Nephron progenitor cell (in vitro differentiated cells): ENCODE data around the gene ZNF785.

Experiments used
- DNase-seq: peaks from one replicate; pipeline ENCODE4 v3.0.0; 2021
- H3K27ac Mint-ChIP-seq: 2 replicates; pipeline ENCODE4 v1.8.0; 2021; ENCODE audit warnings: mild to moderate bottlenecking, moderate library complexity, mixed read lengths
- H3K27me3 Mint-ChIP-seq: 2 replicates; pipeline ENCODE4 v1.8.0; 2021; ENCODE audit warnings: mild to moderate bottlenecking, low read depth, mixed read lengths; ENCODE audit not compliant: poor library complexity
- H3K36me3 Mint-ChIP-seq: 2 replicates; pipeline ENCODE4 v1.8.0; 2021; ENCODE audit warnings: low read depth, mixed read lengths
- H3K4me1 Mint-ChIP-seq: 2 replicates; pipeline ENCODE4 v1.8.0; 2021; ENCODE audit warnings: mixed read lengths
- H3K4me3 Mint-ChIP-seq: 2 replicates; pipeline ENCODE4 v1.8.0; 2021; ENCODE audit warnings: mild to moderate bottlenecking, moderate library complexity, mixed read lengths
- H3K9me3 Mint-ChIP-seq: 2 replicates; pipeline ENCODE4 v1.8.0; 2021; ENCODE audit warnings: mild to moderate bottlenecking, moderate library complexity, mixed read lengths
- TF ChIP-seq, protein P1 (sequence below): fragments of 200-600 bp; sonication (generic); IDR thresholded peaks from 2 replicates; pipeline ENCODE4 v1.5.0; 2021; ENCODE audit warnings: antibody characterized with exemption

ZNF785 gene

DNA sequence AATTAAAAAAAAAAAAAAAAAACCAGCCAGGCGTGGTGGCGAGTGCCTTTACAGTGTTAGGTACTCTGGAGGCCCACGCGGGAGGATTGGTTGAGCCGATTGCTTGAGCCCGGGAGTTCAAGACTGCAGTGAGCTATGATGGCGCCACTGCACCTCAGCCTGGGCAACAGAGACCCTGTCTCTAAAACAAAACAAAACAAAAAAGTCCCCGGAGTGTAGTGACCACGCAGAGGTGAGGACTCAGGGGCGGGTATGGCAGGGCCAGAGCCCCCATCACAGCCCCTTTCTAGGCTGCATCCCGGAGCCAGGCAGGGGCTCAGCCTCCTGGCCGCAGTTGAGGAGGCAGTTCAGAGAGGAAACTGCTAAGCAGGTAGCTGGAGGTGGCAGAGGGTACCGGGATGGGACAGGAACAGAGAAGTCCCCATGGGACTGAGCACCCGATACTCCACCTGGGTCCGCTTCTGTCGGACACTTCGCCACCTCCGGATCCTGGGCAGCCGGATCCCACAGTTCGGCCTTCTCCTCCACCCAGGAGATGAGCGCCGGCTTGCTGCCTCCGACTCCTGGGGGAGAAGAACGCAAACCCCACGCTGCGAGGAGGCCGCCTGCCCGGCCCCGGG is 51.6 kb downstream of the ZNF785 start:
- H3K36me3 Mint-ChIP-seq = peaks cover 40% of the 10 kb centered on the region
- peak overlapping the region; percentile 92 for H3K4me3 Mint-ChIP-seq
- H3K27ac Mint-ChIP-seq = no peak overlapping the region
- no peak for DNase-seq
- TF ChIP-seq, protein P1, sequence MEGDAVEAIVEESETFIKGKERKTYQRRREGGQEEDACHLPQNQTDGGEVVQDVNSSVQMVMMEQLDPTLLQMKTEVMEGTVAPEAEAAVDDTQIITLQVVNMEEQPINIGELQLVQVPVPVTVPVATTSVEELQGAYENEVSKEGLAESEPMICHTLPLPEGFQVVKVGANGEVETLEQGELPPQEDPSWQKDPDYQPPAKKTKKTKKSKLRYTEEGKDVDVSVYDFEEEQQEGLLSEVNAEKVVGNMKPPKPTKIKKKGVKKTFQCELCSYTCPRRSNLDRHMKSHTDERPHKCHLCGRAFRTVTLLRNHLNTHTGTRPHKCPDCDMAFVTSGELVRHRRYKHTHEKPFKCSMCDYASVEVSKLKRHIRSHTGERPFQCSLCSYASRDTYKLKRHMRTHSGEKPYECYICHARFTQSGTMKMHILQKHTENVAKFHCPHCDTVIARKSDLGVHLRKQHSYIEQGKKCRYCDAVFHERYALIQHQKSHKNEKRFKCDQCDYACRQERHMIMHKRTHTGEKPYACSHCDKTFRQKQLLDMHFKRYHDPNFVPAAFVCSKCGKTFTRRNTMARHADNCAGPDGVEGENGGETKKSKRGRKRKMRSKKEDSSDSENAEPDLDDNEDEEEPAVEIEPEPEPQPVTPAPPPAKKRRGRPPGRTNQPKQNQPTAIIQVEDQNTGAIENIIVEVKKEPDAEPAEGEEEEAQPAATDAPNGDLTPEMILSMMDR = no peak
- H3K4me1 Mint-ChIP-seq = peaks cover 41% of the 10 kb centered on the region
- H3K9me3 Mint-ChIP-seq = peaks cover 5% of the 10 kb centered on the region
- H3K27me3 Mint-ChIP-seq = peaks cover 3% of the 10 kb centered on the region

DNA sequence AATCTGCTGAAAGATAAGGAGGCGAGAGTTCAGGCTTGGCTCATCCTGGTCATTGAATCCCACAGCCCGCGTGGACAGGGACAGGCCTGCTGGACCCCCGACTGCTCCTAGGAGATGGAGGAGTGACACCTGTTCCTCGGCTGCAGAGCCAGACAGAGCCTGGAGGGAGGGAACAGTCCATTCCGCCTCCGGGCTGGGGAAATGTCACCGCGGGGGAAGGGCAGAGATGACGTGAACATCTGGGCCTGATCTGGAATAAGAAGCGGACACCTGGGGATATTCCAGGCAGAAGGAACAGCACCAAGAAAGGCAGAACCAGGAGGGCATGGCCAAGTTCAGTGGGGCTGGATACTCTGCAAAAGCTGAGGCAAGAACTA is 52.4 kb downstream of the ZNF785 start:
- Mint-ChIP-seq H3K36me3 (peaks cover 38% of the 10 kb centered on the region), H3K4me3 (peak overlapping the region; percentile 92), H3K4me1 (peaks cover 42% of the 10 kb centered on the region), H3K9me3 (peaks cover 5% of the 10 kb centered on the region), H3K27ac (peak overlapping the region; percentile 96), H3K27me3 (peaks cover 6% of the 10 kb centered on the region)
- DNase-seq = no peak
- TF ChIP-seq, protein P1 = no peak

DNA sequence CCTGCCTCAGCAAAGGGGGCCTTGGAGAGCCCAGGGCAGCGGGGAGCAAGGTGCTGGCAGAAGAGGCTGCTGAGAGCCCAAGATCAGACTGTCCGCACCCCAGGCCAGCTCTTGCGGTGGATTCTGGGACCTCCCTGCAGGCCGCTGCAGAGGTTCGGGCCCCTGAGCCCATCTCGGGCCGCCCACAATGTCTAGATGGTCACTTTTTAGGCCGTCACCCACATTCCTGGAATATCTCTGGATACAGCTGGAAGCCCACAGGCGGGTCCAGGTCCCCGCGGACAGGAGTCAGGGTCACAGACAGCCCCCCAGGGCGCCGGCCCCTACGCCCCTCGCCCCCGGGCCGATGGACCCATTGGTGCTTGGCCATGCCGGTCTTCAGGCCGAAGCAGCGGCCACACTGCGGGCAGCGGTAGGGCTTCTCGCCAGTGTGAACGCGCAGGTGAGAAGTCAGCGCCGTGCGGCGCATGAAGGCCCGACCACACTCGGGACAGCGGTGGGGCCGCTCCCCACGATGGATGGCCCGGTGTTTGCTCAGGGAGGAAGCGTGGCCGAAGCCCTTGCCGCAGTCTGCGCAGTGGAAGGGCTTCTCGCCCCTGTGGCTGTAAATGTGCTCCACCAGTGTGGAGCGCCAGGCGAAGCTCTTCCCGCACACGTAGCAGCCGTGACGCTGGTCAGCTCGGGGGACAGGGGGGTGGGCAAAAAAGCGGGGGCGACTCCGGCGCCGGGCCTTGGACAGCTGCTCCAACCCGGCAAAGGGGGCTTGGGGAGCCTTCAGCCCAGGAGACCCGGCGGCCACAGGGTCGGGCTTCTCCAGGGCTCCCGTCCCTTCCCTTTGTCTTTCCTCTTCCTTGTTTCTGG is 53.0 kb downstream of the ZNF785 start:
- Mint-ChIP-seq H3K4me1 (peaks cover 42% of the 10 kb centered on the region), H3K27ac (peak overlapping the region; percentile 96), H3K4me3 (peak overlapping the region; percentile 92), H3K36me3 (peaks cover 32% of the 10 kb centered on the region), H3K27me3 (peaks cover 6% of the 10 kb centered on the region), H3K9me3 (peaks cover 1% of the 10 kb centered on the region)
- no peak for DNase-seq
- TF ChIP-seq, protein P1 = no peak
